ENCODE data around the gene NFYA. TPM values are rescaled to one million over a fixed set of nuclear protein-coding genes. Genes with fewer than 3 reads are reported as not detected.

NFYA gene
- total RNA-seq, 5 donors from 2014 or later (not counting 1 experiment from before 2014, with no cell fraction given), result 36.2 to 47.0 (median 42.2) TPM

- POLR2A ChIA-PET, result no interaction called here
- DNase-seq (no peak), ATAC-seq (replicated peaks in 1 of 4) (no peak)
- no peaks in the 10 kb centered on the region for H3K36me3 ChIP-seq (ENCODE audit: control insufficient read depth in 2 of 2, extremely low read depth in 1 of 2, insufficient read depth in 1 of 2, low read length in 1 of 2)
- Mint-ChIP-seq H3K27ac (no peak overlapping the region), H3K36me3 (peaks cover 9% of the 10 kb centered on the region), H3K9me3 (no peaks in the 10 kb centered on the region), H3K4me3 (no peak overlapping the region), H3K27me3 (no peaks in the 10 kb centered on the region), H3K4me1 (no peaks in the 10 kb centered on the region)
- CTCF ChIA-PET, result interaction anchor here in 1 of 2 donors (1.0 to 1.2 kb wide), 2 partner anchors 21 to 31 kb away, joined by 3 to 4 read pairs; no protein-coding TSS in a partner anchor
- WGBS (ENCODE audit: insufficient coverage), result 88% methylated on average over 2 of the region's 3 CpGs
- H3K9me3 ChIP-seq, result no peaks in the 10 kb centered on the region
- H3K4me1 ChIP-seq (ENCODE audit: control insufficient read depth in 1 of 2, extremely low read depth in 1 of 2, insufficient read depth in 2 of 2, low read length in 2 of 2), result no peaks in the 10 kb centered on the region
- no peak overlapping the region for H3K4me3 ChIP-seq (ENCODE audit: control insufficient read depth in 1 of 2, extremely low read depth in 1 of 2, low read length in 1 of 2)
- H3K27me3 ChIP-seq (replicated peaks in 1 of 2; ENCODE audit: control insufficient read depth in 2 of 2, extremely low read depth in 1 of 2, insufficient read depth in 2 of 2, low read length in 1 of 2), result no peaks in the 10 kb centered on the region
- H3K27ac ChIP-seq (ENCODE audit: low read length), result no peak overlapping the region
These were observed 34.6 kb upstream of the NFYA start for GRCh38 chr6:41038205-41038604.

- H3K9me3 Mint-ChIP-seq, result no peaks in the 10 kb centered on the region
- no peak within 1 kb of the TSS for H3K4me3 Mint-ChIP-seq
- ATAC-seq (replicated peaks in 1 of 4), result peak; percentile 55 to 74 (median 65)
These were observed 33.4 kb upstream of the NFYA start, which contains the start of gene UNC5CL for GRCh38 chr6:41039060-41039998. UNC5CL (minus strand) TSS chr6:41039221; CDS start chr6:41035074, 4,147 bp downstream.

GRCh38 chr6:41040101-41040939 lies 32.5 kb upstream of the NFYA start:
- peaks cover 10% of the 10 kb centered on the region for H3K36me3 Mint-ChIP-seq
- DNase-seq (no peak), ATAC-seq (replicated peaks in 1 of 4) (no peak)
- WGBS (ENCODE audit: insufficient coverage), result no CpG with 5 or more reads among the region's 6 CpGs
- H3K27ac Mint-ChIP-seq, result no peak overlapping the region
- CTCF ChIA-PET, result interaction anchor here (1.0 to 2.0 kb wide), 4 partner anchors 12 to 21 kb away, joined by 3 to 7 read pairs (median 4); no protein-coding TSS in a partner anchor
- H3K36me3 ChIP-seq (ENCODE audit: control insufficient read depth in 2 of 2, extremely low read depth in 1 of 2, insufficient read depth in 1 of 2, low read length in 1 of 2), result peaks cover 0 to 3% of the 10 kb centered on the region in 2 donors
- H3K27ac ChIP-seq (ENCODE audit: low read length), result no peak overlapping the region
- POLR2A ChIA-PET, result no interaction called here
- no peaks in the 10 kb centered on the region for H3K27me3 ChIP-seq (replicated peaks in 1 of 2; ENCODE audit: control insufficient read depth in 2 of 2, extremely low read depth in 1 of 2, insufficient read depth in 2 of 2, low read length in 1 of 2)
- H3K27me3 Mint-ChIP-seq, result no peaks in the 10 kb centered on the region
- no peaks in the 10 kb centered on the region for H3K4me1 Mint-ChIP-seq
- H3K9me3 ChIP-seq, result no peaks in the 10 kb centered on the region
- H3K4me3 ChIP-seq (ENCODE audit: control insufficient read depth in 1 of 2, extremely low read depth in 1 of 2, low read length in 1 of 2), result no peak overlapping the region
- no peaks in the 10 kb centered on the region for H3K4me1 ChIP-seq (ENCODE audit: control insufficient read depth in 1 of 2, extremely low read depth in 1 of 2, insufficient read depth in 2 of 2, low read length in 2 of 2)
- no peaks in the 10 kb centered on the region for H3K9me3 Mint-ChIP-seq
- no peak overlapping the region for H3K4me3 Mint-ChIP-seq

More at GRCh38 chr6:41039060-41039998, 33.4 kb upstream of the NFYA start, which contains the start of gene UNC5CL:
- H3K4me1 Mint-ChIP-seq, result no peaks in the 10 kb centered on the region
- 76% methylated on average over 9 of the region's 10 CpGs for WGBS (ENCODE audit: insufficient coverage)
- CTCF ChIA-PET, result interaction anchor here (0.6 to 2.0 kb wide), 3 partner anchors 11 to 1174 kb away, joined by 3 to 7 read pairs (median 3); no protein-coding TSS in a partner anchor
- H3K9me3 ChIP-seq, result no peaks in the 10 kb centered on the region
- POLR2A ChIA-PET, result no interaction called here
- peaks cover 11% of the 10 kb centered on the region for H3K36me3 Mint-ChIP-seq
- H3K4me3 ChIP-seq (ENCODE audit: control insufficient read depth in 1 of 2, extremely low read depth in 1 of 2, low read length in 1 of 2), result no peak within 1 kb of the TSS
- H3K27ac ChIP-seq (ENCODE audit: low read length), result no peak within 1 kb of the TSS
- DNase-seq, result peak in 30 of 35 experiments; percentile 12 to 68 (median 44)
- no peak within 1 kb of the TSS for H3K27ac Mint-ChIP-seq
- peaks cover 0 to 3% of the 10 kb centered on the region in 2 donors for H3K36me3 ChIP-seq (ENCODE audit: control insufficient read depth in 2 of 2, extremely low read depth in 1 of 2, insufficient read depth in 1 of 2, low read length in 1 of 2)
- no peaks in the 10 kb centered on the region for H3K27me3 ChIP-seq (replicated peaks in 1 of 2; ENCODE audit: control insufficient read depth in 2 of 2, extremely low read depth in 1 of 2, insufficient read depth in 2 of 2, low read length in 1 of 2)
- no peaks in the 10 kb centered on the region for H3K27me3 Mint-ChIP-seq
- H3K4me1 ChIP-seq (ENCODE audit: control insufficient read depth in 1 of 2, extremely low read depth in 1 of 2, insufficient read depth in 2 of 2, low read length in 2 of 2), result no peaks in the 10 kb centered on the region

- Histone ChIP-seq H3K36me3 (ENCODE audit: control insufficient read depth in 2 of 2, extremely low read depth in 1 of 2, insufficient read depth in 1 of 2, low read length in 1 of 2) (peaks cover 0 to 3% of the 10 kb centered on the region in 2 donors), H3K4me1 (ENCODE audit: control insufficient read depth in 1 of 2, extremely low read depth in 1 of 2, insufficient read depth in 2 of 2, low read length in 2 of 2) (no peaks in the 10 kb centered on the region), H3K27me3 (replicated peaks in 1 of 2; ENCODE audit: control insufficient read depth in 2 of 2, extremely low read depth in 1 of 2, insufficient read depth in 2 of 2, low read length in 1 of 2) (no peaks in the 10 kb centered on the region), H3K9me3 (no peaks in the 10 kb centered on the region), H3K4me3 (ENCODE audit: control insufficient read depth in 1 of 2, extremely low read depth in 1 of 2, low read length in 1 of 2) (no peak overlapping the region), H3K27ac (ENCODE audit: low read length) (no peak overlapping the region)
- ATAC-seq (replicated peaks in 1 of 4) (no peak), DNase-seq (no peak)
- WGBS (ENCODE audit: insufficient coverage), result no CpG with 5 or more reads among the region's 1 CpG
- H3K27ac Mint-ChIP-seq, result no peak overlapping the region
- ChIA-PET POLR2A (no interaction called here), CTCF (interaction anchor here (0.6 to 2.0 kb wide), 5 partner anchors 13 to 163 kb away, joined by 3 to 7 read pairs (median 5); no protein-coding TSS in a partner anchor)
- H3K27me3 Mint-ChIP-seq, result no peaks in the 10 kb centered on the region
- H3K4me3 Mint-ChIP-seq, result no peak overlapping the region
- no peaks in the 10 kb centered on the region for H3K9me3 Mint-ChIP-seq
- peaks cover 11% of the 10 kb centered on the region for H3K36me3 Mint-ChIP-seq
- H3K4me1 Mint-ChIP-seq, result no peaks in the 10 kb centered on the region
These were observed 31.7 kb upstream of the NFYA start for GRCh38 chr6:41040940-41041536.

GRCh38 chr6:41042226-41043055 lies 30.3 kb upstream of the NFYA start, which contains the start of gene TSPO2:
TSPO2 (plus strand) TSS chr6:41042467; CDS start chr6:41042986, 519 bp downstream.
- ChIA-PET POLR2A (interaction anchor here in 1 of 2 donors (0.5 kb wide), 1 partner anchor 95 kb away, joined by 3 read pairs; no protein-coding TSS in a partner anchor), CTCF (interaction anchor here in 1 of 2 donors (0.8 to 1.0 kb wide), 2 partner anchors 9 to 23 kb away, joined by 3 read pairs; no protein-coding TSS in a partner anchor)
- Mint-ChIP-seq H3K27ac (no peak within 1 kb of the TSS), H3K27me3 (no peaks in the 10 kb centered on the region), H3K9me3 (no peaks in the 10 kb centered on the region), H3K4me1 (no peaks in the 10 kb centered on the region), H3K36me3 (peaks cover 18% of the 10 kb centered on the region), H3K4me3 (no peak within 1 kb of the TSS)
- DNase-seq (no peak), ATAC-seq (replicated peaks in 1 of 4) (no peak)
- H3K9me3 ChIP-seq, result no peaks in the 10 kb centered on the region
- H3K4me1 ChIP-seq (ENCODE audit: control insufficient read depth in 1 of 2, extremely low read depth in 1 of 2, insufficient read depth in 2 of 2, low read length in 2 of 2), result no peaks in the 10 kb centered on the region
- H3K36me3 ChIP-seq (ENCODE audit: control insufficient read depth in 2 of 2, extremely low read depth in 1 of 2, insufficient read depth in 1 of 2, low read length in 1 of 2), result peaks cover 0 to 3% of the 10 kb centered on the region in 2 donors
- H3K27me3 ChIP-seq (replicated peaks in 1 of 2; ENCODE audit: control insufficient read depth in 2 of 2, extremely low read depth in 1 of 2, insufficient read depth in 2 of 2, low read length in 1 of 2), result no peaks in the 10 kb centered on the region
- WGBS (ENCODE audit: insufficient coverage), result 93% methylated on average over 8 of the region's 10 CpGs
- no peak within 1 kb of the TSS for H3K4me3 ChIP-seq (ENCODE audit: control insufficient read depth in 1 of 2, extremely low read depth in 1 of 2, low read length in 1 of 2)
- no peak within 1 kb of the TSS for H3K27ac ChIP-seq (ENCODE audit: low read length)

All from T-cell (primary cell).